ENCODE results near the gene SUPT5H. TPM values are rescaled to one million over a fixed set of nuclear protein-coding genes. Genes with fewer than 3 reads are reported as not detected.

Gene SUPT5H
- total and polyA plus RNA-seq, 10 of the 15 experiments (the other 5 are each of a cell fraction or from before 2014, with no cell fraction given): 27.2 to 194 (median 83.6) TPM

- TF ChIP-seq ZNF207 (IDR thresholded peaks at IDR 0.05; ENCODE audit: borderline replicate concordance): peak; percentile 60
- TF ChIP-seq CHD1 (IDR thresholded peaks at IDR 0.05; ENCODE audit: low read depth, low read length): no peak
- no peak for TF ChIP-seq ZNF384 (IDR thresholded peaks at IDR 0.05; ENCODE audit: borderline replicate concordance, low read depth, low read length)
- TF ChIP-seq EZH2 (IDR thresholded peaks at IDR 0.05; ENCODE audit: borderline replicate concordance, control insufficient read depth, low read depth, low read length): no peak
- 0 out of 2 replicates have a peak, but pooled peaks have one; percentile 11 for TF ChIP-seq GATAD2B (conservative IDR thresholded peaks at IDR 0.05; ENCODE audit: low read depth)
- peak; percentile 75 for TF ChIP-seq IKZF1 (conservative IDR thresholded peaks at IDR 0.05)
- no peak for TF ChIP-seq ESRRA (IDR thresholded peaks at IDR 0.05; ENCODE audit: low read length)
- peak; percentile 72; the same call in 1 of the 2 replicates for TF ChIP-seq MXI1 (IDR thresholded peaks at IDR 0.05; ENCODE audit: low read depth, low read length)
- TF ChIP-seq KLF5 (IDR thresholded peaks at IDR 0.05; ENCODE audit: partially characterized antibody): no peak
- TF ChIP-seq NFXL1 (IDR thresholded peaks at IDR 0.05; ENCODE audit: borderline replicate concordance): no peak
- TF ChIP-seq BACH1 (IDR thresholded peaks at IDR 0.05; ENCODE audit: borderline replicate concordance): peak; percentile 62; the same call in 1 of the 2 replicates
- no peak for TF ChIP-seq TBL1XR1 (IDR thresholded peaks at IDR 0.05; ENCODE audit: low read depth, low read length)
- TF ChIP-seq ETV6 (conservative IDR thresholded peaks at IDR 0.05 in 1 of 2, IDR thresholded peaks at IDR 0.05 in 1 of 2; ENCODE audit: borderline replicate concordance in 1 of 2, low read depth in 1 of 2): no peak
- peak; percentile 3; the same call in 1 of the 3 replicates for TF ChIP-seq POU2F2 (IDR thresholded peaks at IDR 0.05; ENCODE audit: borderline replicate concordance, low read depth, low read length)
- TF ChIP-seq YBX1 (IDR thresholded peaks at IDR 0.05): no peak
- TF ChIP-seq RELA (IDR thresholded peaks at IDR 0.05; ENCODE audit: borderline replicate concordance, partially characterized antibody): peak; percentile 56
- no peak for TF ChIP-seq SMC3 (IDR thresholded peaks at IDR 0.05; ENCODE audit: borderline replicate concordance, low read length)
- TF ChIP-seq NR2C1 (IDR thresholded peaks at IDR 0.05): peak; percentile 68
- TF ChIP-seq, protein P1, sequence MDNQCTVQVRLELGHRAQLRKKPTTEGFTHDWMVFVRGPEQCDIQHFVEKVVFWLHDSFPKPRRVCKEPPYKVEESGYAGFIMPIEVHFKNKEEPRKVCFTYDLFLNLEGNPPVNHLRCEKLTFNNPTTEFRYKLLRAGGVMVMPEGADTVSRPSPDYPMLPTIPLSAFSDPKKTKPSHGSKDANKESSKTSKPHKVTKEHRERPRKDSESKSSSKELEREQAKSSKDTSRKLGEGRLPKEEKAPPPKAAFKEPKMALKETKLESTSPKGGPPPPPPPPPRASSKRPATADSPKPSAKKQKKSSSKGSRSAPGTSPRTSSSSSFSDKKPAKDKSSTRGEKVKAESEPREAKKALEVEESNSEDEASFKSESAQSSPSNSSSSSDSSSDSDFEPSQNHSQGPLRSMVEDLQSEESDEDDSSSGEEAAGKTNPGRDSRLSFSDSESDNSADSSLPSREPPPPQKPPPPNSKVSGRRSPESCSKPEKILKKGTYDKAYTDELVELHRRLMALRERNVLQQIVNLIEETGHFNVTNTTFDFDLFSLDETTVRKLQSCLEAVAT (IDR thresholded peaks at IDR 0.05): 0 out of 2 replicates have a peak, but pooled peaks have one; percentile 29
- no peak for TF ChIP-seq SMARCA5 (IDR thresholded peaks at IDR 0.05)
- TF ChIP-seq NFIC (IDR thresholded peaks at IDR 0.05; ENCODE audit: low read depth, low read length): no peak
- peak; percentile 31; the same call in 1 of the 2 replicates for TF ChIP-seq MAX (IDR thresholded peaks at IDR 0.05; ENCODE audit: low read depth, low read length)
- peak in 1 of 2 experiments; percentile 87; a peak in 2 of 3 replicates for TF ChIP-seq EGR1 (IDR thresholded peaks at IDR 0.05; ENCODE audit: borderline replicate concordance in 1 of 2, low read depth in 2 of 2, low read length in 2 of 2)
- TF ChIP-seq, protein P2, sequence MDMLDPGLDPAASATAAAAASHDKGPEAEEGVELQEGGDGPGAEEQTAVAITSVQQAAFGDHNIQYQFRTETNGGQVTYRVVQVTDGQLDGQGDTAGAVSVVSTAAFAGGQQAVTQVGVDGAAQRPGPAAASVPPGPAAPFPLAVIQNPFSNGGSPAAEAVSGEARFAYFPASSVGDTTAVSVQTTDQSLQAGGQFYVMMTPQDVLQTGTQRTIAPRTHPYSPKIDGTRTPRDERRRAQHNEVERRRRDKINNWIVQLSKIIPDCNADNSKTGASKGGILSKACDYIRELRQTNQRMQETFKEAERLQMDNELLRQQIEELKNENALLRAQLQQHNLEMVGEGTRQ (IDR thresholded peaks at IDR 0.05; ENCODE audit: borderline replicate concordance, low read depth, low read length): no peak
- no peak for TF ChIP-seq CBX3 (IDR thresholded peaks at IDR 0.05; ENCODE audit: borderline replicate concordance, low read depth)
Observed at GRCh38 chr19:39480337-39481228, 35.2 kb downstream of the SUPT5H start, which contains the start of gene TIMM50 (continued).

Measured in GM12878 (cell line).